Endodermal cell (in vitro differentiated cells): Measurements from ENCODE around the gene GPHN. TPM values are rescaled to one million over a fixed set of nuclear protein-coding genes. Genes with fewer than 3 reads are reported as not detected.
A peak's percentile ranks its signal among the peaks of the same experiment; 100 is the strongest.

Source experiments
- DNase-seq: peaks from one replicate; pipeline ENCODE4 v3.0.0-alpha.2; 2017
- H3K27ac ChIP-seq: 2 replicates; pipeline ENCODE4 v1.5.1; 2013; ENCODE audit warnings: mild to moderate bottlenecking, low read depth, low read length, moderate library complexity
- H3K27me3 ChIP-seq: 2 replicates; pipeline ENCODE4 v1.6.1; 2013; ENCODE audit warnings: mild to moderate bottlenecking, low read length, moderate library complexity; ENCODE audit not compliant: insufficient read depth, control insufficient read depth, poor library complexity, severe bottlenecking
- H3K36me3 ChIP-seq: 2 replicates; pipeline ENCODE4 v1.7.0; 2013; ENCODE audit warnings: mild to moderate bottlenecking, low read length, moderate library complexity; ENCODE audit not compliant: control insufficient read depth, insufficient read depth
- H3K4me1 ChIP-seq: one replicate; pipeline ENCODE4 v1.7.0; 2013; ENCODE audit warnings: low read length; ENCODE audit not compliant: control insufficient read depth, insufficient read depth
- H3K4me3 ChIP-seq: 2 replicates; pipeline ENCODE4 v1.5.1; 2013; ENCODE audit warnings: mild to moderate bottlenecking, low read length, moderate library complexity
- H3K9ac ChIP-seq: 2 replicates; pipeline ENCODE4 v1.6.1; 2013; ENCODE audit warnings: mild to moderate bottlenecking, low read length, moderate library complexity; ENCODE audit not compliant: poor library complexity, severe bottlenecking; ENCODE audit errors: extremely low read depth
- H3K9me3 ChIP-seq: 2 replicates; pipeline ENCODE4 v1.6.1; 2013; ENCODE audit warnings: mild to moderate bottlenecking, low read length, moderate library complexity; ENCODE audit not compliant: control insufficient read depth
- H3K27ac Mint-ChIP-seq: 2 replicates; pipeline ENCODE4 v1.8.0; 2020; ENCODE audit warnings: mixed read lengths
- H3K27me3 Mint-ChIP-seq: 2 replicates; pipeline ENCODE4 v1.8.0; 2021; ENCODE audit warnings: mild to moderate bottlenecking, mixed read lengths; ENCODE audit not compliant: insufficient read depth
- H3K36me3 Mint-ChIP-seq: 2 replicates; pipeline ENCODE4 v1.8.0; 2020; ENCODE audit warnings: low read depth, mixed read lengths
- H3K4me1 Mint-ChIP-seq: 2 replicates; pipeline ENCODE4 v1.8.0; 2020; ENCODE audit warnings: mixed read lengths
- H3K4me3 Mint-ChIP-seq: 2 replicates; pipeline ENCODE4 v1.8.0; 2020; ENCODE audit warnings: mild to moderate bottlenecking, moderate library complexity, mixed read lengths
- H3K9me3 Mint-ChIP-seq: 2 replicates; pipeline ENCODE4 v1.8.0; 2020; ENCODE audit warnings: mild to moderate bottlenecking, mixed read lengths
- WGBS, 2 experiments: methylation state at CpG; one replicate each; pipeline versions ENCODE4 v1.1.5 to v1.1.7; 2013; ENCODE audit warnings: missing lambda C conversion rate in 2 of 2, mixed read lengths in 1 of 2; ENCODE audit not compliant: insufficient coverage in 1 of 2, insufficient read length in 1 of 2; 5-methylcytosine and 5-hydroxymethylcytosine counted together
- total RNA-seq, 2 donors: library from RNA; stranded (reverse); fragmentation: NEBNext Ultra II Directional in 1 of 2; extraction: Animal tissue kit (Norgen Biotek cat#: 25700) in 1 of 2; gene quantifications; 2 replicates in 1 of 2; 3 replicates in 1 of 2; pipeline ENCODE4 v1.2.1, GENCODE V29; 2021
- TF ChIP-seq, protein P1 (sequence below): fragments of 200-600 bp; sonication (generic); conservative IDR thresholded peaks from 2 replicates; pipeline ENCODE4 v1.5.0; 2021; ENCODE audit warnings: antibody characterized with exemption, mild to moderate bottlenecking

The GPHN gene
- total RNA-seq, 2 donors from 2014 or later: 12.4 to 15.0 TPM

GRCh38 chr14:67140556-67140955 is 632.6 kb downstream of the GPHN start:
- Histone ChIP-seq H3K9ac (no peak overlapping the region), H3K27me3 (no peaks in the 10 kb centered on the region), H3K36me3 (no peaks in the 10 kb centered on the region), H3K4me1 (no peaks in the 10 kb centered on the region), H3K9me3 (no peaks in the 10 kb centered on the region), H3K27ac (no peak overlapping the region), H3K4me3 (no peak overlapping the region)
- H3K27me3 Mint-ChIP-seq: no peaks in the 10 kb centered on the region
- H3K4me1 Mint-ChIP-seq: no peaks in the 10 kb centered on the region
- no peak overlapping the region for H3K4me3 Mint-ChIP-seq
- WGBS, 2 experiments: no CpG with 5 or more reads among the region's 2 CpGs
- H3K9me3 Mint-ChIP-seq: no peaks in the 10 kb centered on the region
- no peak overlapping the region for H3K27ac Mint-ChIP-seq
- TF ChIP-seq, protein P1, sequence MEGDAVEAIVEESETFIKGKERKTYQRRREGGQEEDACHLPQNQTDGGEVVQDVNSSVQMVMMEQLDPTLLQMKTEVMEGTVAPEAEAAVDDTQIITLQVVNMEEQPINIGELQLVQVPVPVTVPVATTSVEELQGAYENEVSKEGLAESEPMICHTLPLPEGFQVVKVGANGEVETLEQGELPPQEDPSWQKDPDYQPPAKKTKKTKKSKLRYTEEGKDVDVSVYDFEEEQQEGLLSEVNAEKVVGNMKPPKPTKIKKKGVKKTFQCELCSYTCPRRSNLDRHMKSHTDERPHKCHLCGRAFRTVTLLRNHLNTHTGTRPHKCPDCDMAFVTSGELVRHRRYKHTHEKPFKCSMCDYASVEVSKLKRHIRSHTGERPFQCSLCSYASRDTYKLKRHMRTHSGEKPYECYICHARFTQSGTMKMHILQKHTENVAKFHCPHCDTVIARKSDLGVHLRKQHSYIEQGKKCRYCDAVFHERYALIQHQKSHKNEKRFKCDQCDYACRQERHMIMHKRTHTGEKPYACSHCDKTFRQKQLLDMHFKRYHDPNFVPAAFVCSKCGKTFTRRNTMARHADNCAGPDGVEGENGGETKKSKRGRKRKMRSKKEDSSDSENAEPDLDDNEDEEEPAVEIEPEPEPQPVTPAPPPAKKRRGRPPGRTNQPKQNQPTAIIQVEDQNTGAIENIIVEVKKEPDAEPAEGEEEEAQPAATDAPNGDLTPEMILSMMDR: no peak
- DNase-seq: no peak
- H3K36me3 Mint-ChIP-seq: no peaks in the 10 kb centered on the region

- Mint-ChIP-seq H3K27ac (no peak overlapping the region), H3K9me3 (no peaks in the 10 kb centered on the region), H3K27me3 (no peaks in the 10 kb centered on the region), H3K36me3 (no peaks in the 10 kb centered on the region), H3K4me1 (no peaks in the 10 kb centered on the region), H3K4me3 (no peak overlapping the region)
- no peak overlapping the region for H3K4me3 ChIP-seq
- H3K27ac ChIP-seq: no peak overlapping the region
- H3K36me3 ChIP-seq: no peaks in the 10 kb centered on the region
- TF ChIP-seq, protein P1: no peak
- no peaks in the 10 kb centered on the region for H3K9me3 ChIP-seq
- H3K9ac ChIP-seq: no peak overlapping the region
- no peak for DNase-seq
- WGBS, 2 experiments: 63 to 100% methylated on average over 1 of the region's 1 CpG
- H3K27me3 ChIP-seq: no peaks in the 10 kb centered on the region
- no peaks in the 10 kb centered on the region for H3K4me1 ChIP-seq
These were observed 633.4 kb downstream of the GPHN start for GRCh38 chr14:67141146-67141900.

- H3K4me1 ChIP-seq: no peaks in the 10 kb centered on the region
- no peak overlapping the region for H3K9ac ChIP-seq
- Mint-ChIP-seq H3K9me3 (no peaks in the 10 kb centered on the region), H3K4me3 (no peak overlapping the region), H3K4me1 (peaks cover 3% of the 10 kb centered on the region), H3K27me3 (no peaks in the 10 kb centered on the region), H3K36me3 (no peaks in the 10 kb centered on the region), H3K27ac (no peak overlapping the region)
- TF ChIP-seq, protein P1: peak; percentile 72
- H3K36me3 ChIP-seq: no peaks in the 10 kb centered on the region
- 79 to 85% methylated on average over 2 to 4 of the region's 4 CpGs for WGBS, 2 experiments
- peaks cover 8% of the 10 kb centered on the region for H3K27me3 ChIP-seq
- H3K27ac ChIP-seq: no peak overlapping the region
- H3K9me3 ChIP-seq: no peaks in the 10 kb centered on the region
- H3K4me3 ChIP-seq: no peak overlapping the region
- no peak for DNase-seq
These were observed 643.2 kb downstream of the GPHN start for GRCh38 chr14:67151082-67151666.
